GM23338 (cell line): ENCODE results near the gene FSD1.

ENCODE experiments used
- EZH2 ChIP-seq: fragments of 200-600 bp; sonication (generic); IDR thresholded peaks from one replicate; pipeline ENCODE4 v1.8.0; 2017; ENCODE audit warnings: antibody characterized with exemption, mild to moderate bottlenecking, low read depth; ENCODE audit not compliant: unreplicated experiment
- EZH2phosphoT487 ChIP-seq: fragments of 200-600 bp; sonication (generic); IDR thresholded peaks from one replicate; pipeline ENCODE4 v1.8.1; 2018; ENCODE audit warnings: antibody characterized with exemption; ENCODE audit not compliant: unreplicated experiment
- POLR2AphosphoS5 ChIP-seq: IDR thresholded peaks from 2 replicates; pipeline ENCODE4 v1.6.1; 2016; ENCODE audit warnings: antibody characterized with exemption, low read depth
- TF ChIP-seq, protein P1 (sequence below): IDR thresholded peaks from one replicate; pipeline ENCODE4 v1.6.1; 2018; ENCODE audit warnings: antibody characterized with exemption; ENCODE audit not compliant: unreplicated experiment
- TF ChIP-seq, protein P2 (sequence below), 2 experiments: fragments of 200-600 bp in 1 of 2; sonication (generic) in 1 of 2; conservative IDR thresholded peaks; 2 replicates each; pipeline versions ENCODE4 v1.5.1 to v1.6.1; 2016 to 2017; ENCODE audit warnings: antibody characterized with exemption in 2 of 2, low read depth in 2 of 2, mild to moderate bottlenecking in 2 of 2, moderate library complexity in 1 of 2
- TF ChIP-seq, protein P3 (sequence below): IDR thresholded peaks from 2 replicates; pipeline ENCODE4 v1.6.1; 2016; ENCODE audit warnings: antibody characterized with exemption

DNA sequence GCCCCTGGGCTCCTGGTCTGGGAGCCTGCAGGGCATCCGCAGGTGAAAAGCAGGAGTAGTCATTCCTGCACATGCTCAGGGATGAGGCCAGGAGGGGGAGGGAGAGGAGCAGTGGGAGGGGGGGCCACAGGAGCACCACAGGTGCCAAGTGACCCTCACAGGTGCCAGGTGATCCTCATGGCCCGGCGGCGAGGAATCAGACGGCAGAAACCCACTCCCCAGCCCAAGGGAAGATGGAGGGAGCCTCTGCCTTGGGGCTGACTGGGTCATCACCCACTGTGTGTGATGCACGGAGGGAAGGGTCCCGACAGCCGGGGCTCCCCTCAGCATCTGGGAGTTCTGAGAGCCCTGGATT, 68.6 kb downstream of the FSD1 start:
- no peak for TF ChIP-seq EZH2
- TF ChIP-seq, protein P1, sequence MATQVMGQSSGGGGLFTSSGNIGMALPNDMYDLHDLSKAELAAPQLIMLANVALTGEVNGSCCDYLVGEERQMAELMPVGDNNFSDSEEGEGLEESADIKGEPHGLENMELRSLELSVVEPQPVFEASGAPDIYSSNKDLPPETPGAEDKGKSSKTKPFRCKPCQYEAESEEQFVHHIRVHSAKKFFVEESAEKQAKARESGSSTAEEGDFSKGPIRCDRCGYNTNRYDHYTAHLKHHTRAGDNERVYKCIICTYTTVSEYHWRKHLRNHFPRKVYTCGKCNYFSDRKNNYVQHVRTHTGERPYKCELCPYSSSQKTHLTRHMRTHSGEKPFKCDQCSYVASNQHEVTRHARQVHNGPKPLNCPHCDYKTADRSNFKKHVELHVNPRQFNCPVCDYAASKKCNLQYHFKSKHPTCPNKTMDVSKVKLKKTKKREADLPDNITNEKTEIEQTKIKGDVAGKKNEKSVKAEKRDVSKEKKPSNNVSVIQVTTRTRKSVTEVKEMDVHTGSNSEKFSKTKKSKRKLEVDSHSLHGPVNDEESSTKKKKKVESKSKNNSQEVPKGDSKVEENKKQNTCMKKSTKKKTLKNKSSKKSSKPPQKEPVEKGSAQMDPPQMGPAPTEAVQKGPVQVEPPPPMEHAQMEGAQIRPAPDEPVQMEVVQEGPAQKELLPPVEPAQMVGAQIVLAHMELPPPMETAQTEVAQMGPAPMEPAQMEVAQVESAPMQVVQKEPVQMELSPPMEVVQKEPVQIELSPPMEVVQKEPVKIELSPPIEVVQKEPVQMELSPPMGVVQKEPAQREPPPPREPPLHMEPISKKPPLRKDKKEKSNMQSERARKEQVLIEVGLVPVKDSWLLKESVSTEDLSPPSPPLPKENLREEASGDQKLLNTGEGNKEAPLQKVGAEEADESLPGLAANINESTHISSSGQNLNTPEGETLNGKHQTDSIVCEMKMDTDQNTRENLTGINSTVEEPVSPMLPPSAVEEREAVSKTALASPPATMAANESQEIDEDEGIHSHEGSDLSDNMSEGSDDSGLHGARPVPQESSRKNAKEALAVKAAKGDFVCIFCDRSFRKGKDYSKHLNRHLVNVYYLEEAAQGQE = no peak
- TF ChIP-seq, protein P2, sequence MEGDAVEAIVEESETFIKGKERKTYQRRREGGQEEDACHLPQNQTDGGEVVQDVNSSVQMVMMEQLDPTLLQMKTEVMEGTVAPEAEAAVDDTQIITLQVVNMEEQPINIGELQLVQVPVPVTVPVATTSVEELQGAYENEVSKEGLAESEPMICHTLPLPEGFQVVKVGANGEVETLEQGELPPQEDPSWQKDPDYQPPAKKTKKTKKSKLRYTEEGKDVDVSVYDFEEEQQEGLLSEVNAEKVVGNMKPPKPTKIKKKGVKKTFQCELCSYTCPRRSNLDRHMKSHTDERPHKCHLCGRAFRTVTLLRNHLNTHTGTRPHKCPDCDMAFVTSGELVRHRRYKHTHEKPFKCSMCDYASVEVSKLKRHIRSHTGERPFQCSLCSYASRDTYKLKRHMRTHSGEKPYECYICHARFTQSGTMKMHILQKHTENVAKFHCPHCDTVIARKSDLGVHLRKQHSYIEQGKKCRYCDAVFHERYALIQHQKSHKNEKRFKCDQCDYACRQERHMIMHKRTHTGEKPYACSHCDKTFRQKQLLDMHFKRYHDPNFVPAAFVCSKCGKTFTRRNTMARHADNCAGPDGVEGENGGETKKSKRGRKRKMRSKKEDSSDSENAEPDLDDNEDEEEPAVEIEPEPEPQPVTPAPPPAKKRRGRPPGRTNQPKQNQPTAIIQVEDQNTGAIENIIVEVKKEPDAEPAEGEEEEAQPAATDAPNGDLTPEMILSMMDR (conservative IDR thresholded peaks at IDR 0.05; ENCODE audit: low read depth in 2 of 2) = no peak
- TF ChIP-seq, protein P3, sequence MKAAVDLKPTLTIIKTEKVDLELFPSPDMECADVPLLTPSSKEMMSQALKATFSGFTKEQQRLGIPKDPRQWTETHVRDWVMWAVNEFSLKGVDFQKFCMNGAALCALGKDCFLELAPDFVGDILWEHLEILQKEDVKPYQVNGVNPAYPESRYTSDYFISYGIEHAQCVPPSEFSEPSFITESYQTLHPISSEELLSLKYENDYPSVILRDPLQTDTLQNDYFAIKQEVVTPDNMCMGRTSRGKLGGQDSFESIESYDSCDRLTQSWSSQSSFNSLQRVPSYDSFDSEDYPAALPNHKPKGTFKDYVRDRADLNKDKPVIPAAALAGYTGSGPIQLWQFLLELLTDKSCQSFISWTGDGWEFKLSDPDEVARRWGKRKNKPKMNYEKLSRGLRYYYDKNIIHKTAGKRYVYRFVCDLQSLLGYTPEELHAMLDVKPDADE = no peak
- no peak for TF ChIP-seq POLR2AphosphoS5
- TF ChIP-seq EZH2phosphoT487 = no peak
